ENCODE measurements around the gene NLRC4. TPM values are rescaled to one million over a fixed set of nuclear protein-coding genes. Genes with fewer than 3 reads are reported as not detected.

NLRC4 gene
- total and polyA plus RNA-seq, 9 of the 15 experiments (the other 6 are each of a cell fraction or from before 2014, with no cell fraction given): 0.03 to 0.18 (median 0.06) TPM; not detected in 2

GRCh38 chr2:32227492-32227891, 37.2 kb downstream of the NLRC4 start:
- Histone ChIP-seq H3K4me3 (no peak overlapping the region), H4K20me1 (replicated peaks; ENCODE audit: control insufficient read depth, insufficient read depth, low read length) (no peaks in the 10 kb centered on the region), H3K36me3 (ENCODE audit: control insufficient read depth, insufficient read depth, low read length) (peaks cover 12% of the 10 kb centered on the region; the same call in 2 of the 3 replicates), H3K79me2 (ENCODE audit: control insufficient read depth, insufficient read depth, low read length) (no peaks in the 10 kb centered on the region), H3K4me2 (ENCODE audit: insufficient read depth, low read length) (no peak overlapping the region), H3K27me3 (ENCODE audit: control insufficient read depth in 2 of 2, insufficient read depth in 2 of 2, low read length in 2 of 2) (no peaks in the 10 kb centered on the region), H3K27ac (ENCODE audit: extremely low read depth, low read depth, low read length) (no peak overlapping the region), H2AFZ (ENCODE audit: low read depth, low read length) (no peak overlapping the region), H3K9ac (ENCODE audit: insufficient read depth in 1 of 2, low read depth in 2 of 2, low read length in 2 of 2) (no peak overlapping the region), H3K4me1 (replicated peaks in 1 of 2; ENCODE audit: control insufficient read depth in 2 of 2, insufficient read depth in 2 of 2, low read length in 2 of 2) (no peaks in the 10 kb centered on the region), H3K9me3 (replicated peaks; ENCODE audit: control insufficient read depth, insufficient read depth, low read depth, low read length) (no peaks in the 10 kb centered on the region), H3K9me1 (ENCODE audit: control insufficient read depth, insufficient read depth, low read length) (no peaks in the 10 kb centered on the region)
- ATAC-seq: no peak; the same call in 2 of the 3 replicates
- FAIRE-seq: no peak
- TF ChIP-seq FOXA3 (CRISPR knock-in tag; conservative IDR thresholded peaks at IDR 0.05 in 1 of 2, IDR thresholded peaks at IDR 0.05 in 1 of 2) (no peak), HNRNPUL1 (IDR thresholded peaks at IDR 0.05; ENCODE audit: low read length) (no peak)
- ChIA-PET POLR2A (no interaction called here), CTCF (ENCODE audit: low intra/inter-chr PET ratio) (no interaction called here)
- in situ Hi-C loops (cut with MboI): no loop called here
- intact Hi-C loops (cut with micrococcal nuclease): no loop called here
- no TSS peak for BruUV-seq (replicated peaks)
- DNase-seq (ENCODE audit: extremely low read depth in 1 of 4, low spot score in 3 of 4): no peak

GRCh38 chr2:32222966-32223365, 41.7 kb downstream of the NLRC4 start:
- TF ChIP-seq ZNF609 (CRISPR knock-in tag; IDR thresholded peaks at IDR 0.05; ENCODE audit: borderline replicate concordance) (no peak), ZNF75A (CRISPR knock-in tag; IDR thresholded peaks at IDR 0.05) (no peak), MYBL2 (IDR thresholded peaks at IDR 0.05; ENCODE audit: low read depth) (no peak), MYBL2 (CRISPR knock-in tag; IDR thresholded peaks at IDR 0.05; ENCODE audit: borderline replicate concordance) (no peak), EP300 (IDR thresholded peaks at IDR 0.05; ENCODE audit: low read length) (no peak), NONO (IDR thresholded peaks at IDR 0.05; ENCODE audit: low read depth in 2 of 2, low read length in 1 of 2) (no peak), ZNF707 (CRISPR knock-in tag; conservative IDR thresholded peaks at IDR 0.05) (no peak), ZNF644 (tag; IDR thresholded peaks at IDR 0.05; ENCODE audit: low read depth) (no peak), ZNF584 (CRISPR knock-in tag; IDR thresholded peaks at IDR 0.05; ENCODE audit: low read depth) (no peak), ZNF586 (CRISPR knock-in tag; conservative IDR thresholded peaks at IDR 0.05) (no peak), NCOA2 (IDR thresholded peaks at IDR 0.05; ENCODE audit: partially characterized antibody in 2 of 2) (no peak)
- Histone ChIP-seq H2AFZ (ENCODE audit: low read depth, low read length) (no peak overlapping the region), H3K9me3 (replicated peaks; ENCODE audit: control insufficient read depth, insufficient read depth, low read depth, low read length) (no peaks in the 10 kb centered on the region), H3K27ac (ENCODE audit: extremely low read depth, low read depth, low read length) (no peak overlapping the region), H3K27me3 (ENCODE audit: control insufficient read depth in 2 of 2, insufficient read depth in 2 of 2, low read length in 2 of 2) (no peaks in the 10 kb centered on the region), H3K79me2 (ENCODE audit: control insufficient read depth, insufficient read depth, low read length) (no peaks in the 10 kb centered on the region), H3K4me1 (replicated peaks in 1 of 2; ENCODE audit: control insufficient read depth in 2 of 2, insufficient read depth in 2 of 2, low read length in 2 of 2) (no peaks in the 10 kb centered on the region), H3K36me3 (ENCODE audit: control insufficient read depth, insufficient read depth, low read length) (peaks cover 38% of the 10 kb centered on the region; the same call in 2 of the 3 replicates), H3K4me3 (no peak overlapping the region), H3K9ac (ENCODE audit: insufficient read depth in 1 of 2, low read depth in 2 of 2, low read length in 2 of 2) (no peak overlapping the region), H3K4me2 (ENCODE audit: insufficient read depth, low read length) (no peak overlapping the region), H3K9me1 (ENCODE audit: control insufficient read depth, insufficient read depth, low read length) (no peaks in the 10 kb centered on the region), H4K20me1 (replicated peaks; ENCODE audit: control insufficient read depth, insufficient read depth, low read length) (no peaks in the 10 kb centered on the region)
- intact Hi-C loops (cut with micrococcal nuclease): no loop called here
- DNase-seq (ENCODE audit: extremely low read depth in 1 of 4, low spot score in 3 of 4): no peak
- ChIA-PET CTCF (ENCODE audit: low intra/inter-chr PET ratio) (no interaction called here), POLR2A (no interaction called here)
- 86% methylated on average over 2 of the region's 2 CpGs for WGBS (ENCODE audit: insufficient coverage, low coverage, missing lambda C conversion rate)
- in situ Hi-C loops (cut with MboI): no loop called here
- FAIRE-seq: no peak
- no TSS peak for BruUV-seq (replicated peaks)
- no peak for ATAC-seq
